HCT116 (cell line): ENCODE measurements around the gene OFD1.

ENCODE experiments used
- POLR2A ChIP-seq: IDR thresholded peaks from 2 replicates; pipeline ENCODE4 v1.7.0; 2011; ENCODE audit warnings: borderline replicate concordance; ENCODE audit not compliant: insufficient read depth, insufficient read length; ENCODE audit errors: extremely low read depth
- POLR2AphosphoS5 ChIP-seq: IDR thresholded peaks from 2 replicates; pipeline ENCODE4 v1.6.1; 2011; ENCODE audit warnings: mild to moderate bottlenecking, low read depth, low read length, moderate library complexity

GRCh38 chrX:13808865-13809264 is 74.3 kb downstream of the OFD1 start:
- TF ChIP-seq POLR2AphosphoS5: no peak
- TF ChIP-seq POLR2A: no peak
